ENCODE results near the gene EN1.

DNA sequence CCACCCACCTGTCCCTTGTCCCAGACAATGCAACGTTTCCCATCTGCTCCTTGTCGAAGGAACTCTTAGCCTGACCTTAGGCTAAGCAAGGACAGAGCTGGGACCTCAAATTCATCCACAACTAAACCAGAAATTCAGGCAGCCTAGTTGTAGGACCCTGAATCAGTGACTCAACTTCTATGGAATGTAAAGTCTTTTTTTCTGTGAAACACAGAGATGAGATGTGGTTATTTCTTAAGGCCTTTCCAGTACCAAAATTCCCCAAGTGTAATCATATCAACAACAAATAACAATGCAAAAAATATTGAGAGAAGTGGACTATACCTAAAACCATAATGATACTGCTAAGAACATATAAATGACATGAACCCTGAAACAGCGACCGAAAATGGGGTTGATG, 46.7 kb downstream of the EN1 start:
- TF ChIP-seq, protein P1, sequence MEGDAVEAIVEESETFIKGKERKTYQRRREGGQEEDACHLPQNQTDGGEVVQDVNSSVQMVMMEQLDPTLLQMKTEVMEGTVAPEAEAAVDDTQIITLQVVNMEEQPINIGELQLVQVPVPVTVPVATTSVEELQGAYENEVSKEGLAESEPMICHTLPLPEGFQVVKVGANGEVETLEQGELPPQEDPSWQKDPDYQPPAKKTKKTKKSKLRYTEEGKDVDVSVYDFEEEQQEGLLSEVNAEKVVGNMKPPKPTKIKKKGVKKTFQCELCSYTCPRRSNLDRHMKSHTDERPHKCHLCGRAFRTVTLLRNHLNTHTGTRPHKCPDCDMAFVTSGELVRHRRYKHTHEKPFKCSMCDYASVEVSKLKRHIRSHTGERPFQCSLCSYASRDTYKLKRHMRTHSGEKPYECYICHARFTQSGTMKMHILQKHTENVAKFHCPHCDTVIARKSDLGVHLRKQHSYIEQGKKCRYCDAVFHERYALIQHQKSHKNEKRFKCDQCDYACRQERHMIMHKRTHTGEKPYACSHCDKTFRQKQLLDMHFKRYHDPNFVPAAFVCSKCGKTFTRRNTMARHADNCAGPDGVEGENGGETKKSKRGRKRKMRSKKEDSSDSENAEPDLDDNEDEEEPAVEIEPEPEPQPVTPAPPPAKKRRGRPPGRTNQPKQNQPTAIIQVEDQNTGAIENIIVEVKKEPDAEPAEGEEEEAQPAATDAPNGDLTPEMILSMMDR (IDR thresholded peaks at IDR 0.05), result no peak
- no peak for TF ChIP-seq ZFX (IDR thresholded peaks at IDR 0.05; ENCODE audit: borderline replicate concordance)

All from 22Rv1 (cell line).